Gastrocnemius medialis (tissue), 4 donors: ENCODE measurements around the gene PAN2.

Source experiments
- POLR2A ChIP-seq, 2 donors: fragments of 450-650 bp; IDR thresholded peaks; one replicate each; pipeline ENCODE4 v1.6.1; 2017; ENCODE audit warnings: antibody characterized with exemption in 2 of 2, mild to moderate bottlenecking in 2 of 2, moderate library complexity in 2 of 2
- TF ChIP-seq, protein P1 (sequence below), 5 experiments: fragments of 450-650 bp in 3 of 5; fragments of 200-600 bp in 2 of 5; sonication (generic) in 2 of 5; IDR thresholded peaks in 4 of 5; conservative IDR thresholded peaks in 1 of 5; 1 replicate in 4 of 5; 2 replicates in 1 of 5; pipeline ENCODE4 v1.5.1; 2016 to 2019; ENCODE audit warnings: antibody characterized with exemption in 5 of 5, mild to moderate bottlenecking in 3 of 5, moderate library complexity in 3 of 5

GRCh38 chr12:56267443-56268071, 66.2 kb downstream of the PAN2 start:
- TF ChIP-seq, protein P1, sequence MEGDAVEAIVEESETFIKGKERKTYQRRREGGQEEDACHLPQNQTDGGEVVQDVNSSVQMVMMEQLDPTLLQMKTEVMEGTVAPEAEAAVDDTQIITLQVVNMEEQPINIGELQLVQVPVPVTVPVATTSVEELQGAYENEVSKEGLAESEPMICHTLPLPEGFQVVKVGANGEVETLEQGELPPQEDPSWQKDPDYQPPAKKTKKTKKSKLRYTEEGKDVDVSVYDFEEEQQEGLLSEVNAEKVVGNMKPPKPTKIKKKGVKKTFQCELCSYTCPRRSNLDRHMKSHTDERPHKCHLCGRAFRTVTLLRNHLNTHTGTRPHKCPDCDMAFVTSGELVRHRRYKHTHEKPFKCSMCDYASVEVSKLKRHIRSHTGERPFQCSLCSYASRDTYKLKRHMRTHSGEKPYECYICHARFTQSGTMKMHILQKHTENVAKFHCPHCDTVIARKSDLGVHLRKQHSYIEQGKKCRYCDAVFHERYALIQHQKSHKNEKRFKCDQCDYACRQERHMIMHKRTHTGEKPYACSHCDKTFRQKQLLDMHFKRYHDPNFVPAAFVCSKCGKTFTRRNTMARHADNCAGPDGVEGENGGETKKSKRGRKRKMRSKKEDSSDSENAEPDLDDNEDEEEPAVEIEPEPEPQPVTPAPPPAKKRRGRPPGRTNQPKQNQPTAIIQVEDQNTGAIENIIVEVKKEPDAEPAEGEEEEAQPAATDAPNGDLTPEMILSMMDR (IDR thresholded peaks at IDR 0.05 in 4 of 5, conservative IDR thresholded peaks at IDR 0.05 in 1 of 5) = no peak
- TF ChIP-seq POLR2A (IDR thresholded peaks at IDR 0.05) = no peak
